Activated T-helper 1 cell treated with Interleukin-2 at 50 U/mL for 16 hours (primary cell): ENCODE measurements around the gene CBX2.

Source experiments
- DNase-seq: peaks from one replicate; pipeline ENCODE4 v3.0.0-alpha.2; 2020; ENCODE audit warnings: low read depth

CBX2 gene

DNA sequence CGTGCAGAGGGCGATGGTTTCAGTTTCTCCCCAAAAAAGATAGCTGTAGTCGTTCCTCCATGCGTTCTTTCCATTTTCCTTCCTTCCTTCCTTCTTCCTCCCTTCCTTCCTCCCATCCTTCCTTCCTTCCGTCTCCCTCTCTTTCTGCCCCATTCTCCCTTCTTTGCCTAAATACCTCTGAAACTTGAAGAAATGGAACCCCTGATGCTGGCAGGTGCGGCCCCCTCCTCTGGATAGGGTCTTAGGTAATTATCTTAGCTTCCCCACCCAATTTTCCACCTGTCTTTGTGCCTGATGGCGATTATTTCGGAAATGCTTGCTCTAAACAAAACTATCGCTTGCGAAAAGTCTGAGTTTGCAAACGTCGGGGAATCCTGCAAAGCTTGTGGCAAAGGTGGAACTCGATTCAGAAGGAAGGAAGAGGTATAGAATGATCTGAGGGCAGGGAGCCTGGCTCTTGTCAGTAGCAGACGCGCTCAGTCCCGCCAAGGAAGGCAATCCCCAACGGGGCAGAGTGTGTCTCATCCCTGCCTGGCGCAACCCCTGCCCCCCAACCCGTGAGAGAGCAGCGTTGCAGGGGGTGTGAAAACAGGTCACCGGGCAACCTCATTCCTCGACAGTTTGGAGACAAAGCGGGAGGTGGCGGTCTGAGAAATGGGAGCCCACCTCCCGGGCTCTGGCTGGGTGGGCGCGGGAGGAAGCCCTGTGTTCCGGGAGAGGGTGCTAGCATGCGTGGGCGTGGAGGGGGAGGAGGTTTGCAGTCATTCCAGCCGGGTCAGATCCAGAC is 21.8 kb downstream of the CBX2 start:
- DNase-seq = no peak

DNA sequence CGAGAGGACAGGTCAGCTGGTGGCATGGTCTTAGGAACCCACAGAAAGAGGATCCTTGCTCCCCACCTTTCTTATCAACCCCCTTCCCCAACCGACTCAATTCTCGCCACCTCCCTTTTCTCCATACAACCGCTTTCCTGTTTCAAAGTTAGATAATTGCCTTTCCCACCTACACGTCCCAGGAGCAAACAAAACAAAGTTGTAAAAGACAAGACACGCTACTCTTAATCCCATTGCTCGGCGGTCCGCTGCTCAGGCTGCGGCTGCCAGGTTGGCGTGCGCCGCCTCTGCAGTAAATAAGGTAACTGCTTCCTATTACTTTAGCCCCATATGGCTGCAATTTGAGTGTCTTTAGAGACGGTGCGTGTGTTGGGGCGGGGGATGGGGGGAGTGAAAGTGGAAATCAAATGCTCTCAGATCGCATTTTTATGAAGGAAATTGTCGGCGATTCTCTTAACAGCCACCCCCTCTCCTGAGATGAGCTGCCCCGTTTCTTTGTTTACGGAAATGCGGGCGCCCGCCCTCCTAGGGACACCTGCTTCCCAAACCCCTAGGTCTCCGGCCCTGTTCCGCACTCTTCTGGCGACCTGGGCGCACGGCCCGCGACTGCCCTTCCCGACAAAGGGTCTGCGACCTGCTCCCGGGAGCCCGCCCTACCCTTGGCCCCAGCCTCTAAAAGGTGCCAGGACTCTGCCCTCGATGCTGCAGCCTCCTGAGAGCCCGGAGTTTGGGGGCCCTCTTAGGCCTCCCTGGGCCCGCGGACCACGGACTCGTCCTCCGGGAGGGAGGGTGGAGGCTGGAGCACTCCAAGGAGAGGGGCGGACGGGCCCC is 22.6 kb downstream of the CBX2 start:
- DNase-seq = no peak

DNA sequence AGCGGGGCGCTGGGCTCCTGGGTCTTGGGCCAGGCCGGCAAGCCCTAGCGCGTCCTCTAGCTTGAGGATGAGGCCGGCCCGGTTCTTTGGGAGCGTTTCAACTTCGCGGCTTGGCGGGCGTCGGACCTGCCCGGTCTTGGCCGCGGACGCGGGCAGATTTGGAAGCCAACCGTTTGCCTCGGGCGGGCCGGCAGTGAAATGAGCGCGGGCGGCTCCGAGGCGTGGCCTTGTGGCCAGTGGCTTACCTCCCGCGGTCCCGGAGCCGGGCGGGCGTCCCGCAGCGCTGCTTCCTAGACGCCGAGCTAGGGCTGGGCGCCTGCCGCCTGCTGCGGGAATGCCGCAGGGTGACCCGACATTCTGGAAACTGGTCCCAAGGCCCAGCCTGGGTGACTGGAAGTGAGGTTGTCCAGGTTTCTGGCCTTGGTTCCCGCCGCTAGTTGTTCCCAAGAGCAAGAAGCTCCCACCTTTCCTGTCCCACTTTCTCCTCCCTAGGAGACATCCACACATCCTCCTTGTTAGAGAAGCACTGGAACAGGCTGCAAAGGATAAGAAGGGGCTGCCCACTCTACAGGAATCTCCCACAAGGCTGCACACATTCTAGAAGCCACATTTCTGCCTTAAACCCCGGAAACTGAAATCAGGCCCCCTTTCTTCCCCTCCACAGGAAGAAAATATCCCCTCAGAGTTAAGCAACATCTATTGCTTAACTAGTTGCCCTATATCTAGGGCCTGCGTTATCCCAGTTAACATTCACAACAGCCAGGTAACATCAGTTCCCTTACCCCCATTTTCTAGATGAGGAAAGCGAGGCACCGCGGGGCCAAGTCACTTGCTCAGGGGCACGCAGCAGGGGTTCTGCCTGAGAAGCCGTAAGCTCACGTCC is 23.4 kb downstream of the CBX2 start:
- no peak for DNase-seq

DNA sequence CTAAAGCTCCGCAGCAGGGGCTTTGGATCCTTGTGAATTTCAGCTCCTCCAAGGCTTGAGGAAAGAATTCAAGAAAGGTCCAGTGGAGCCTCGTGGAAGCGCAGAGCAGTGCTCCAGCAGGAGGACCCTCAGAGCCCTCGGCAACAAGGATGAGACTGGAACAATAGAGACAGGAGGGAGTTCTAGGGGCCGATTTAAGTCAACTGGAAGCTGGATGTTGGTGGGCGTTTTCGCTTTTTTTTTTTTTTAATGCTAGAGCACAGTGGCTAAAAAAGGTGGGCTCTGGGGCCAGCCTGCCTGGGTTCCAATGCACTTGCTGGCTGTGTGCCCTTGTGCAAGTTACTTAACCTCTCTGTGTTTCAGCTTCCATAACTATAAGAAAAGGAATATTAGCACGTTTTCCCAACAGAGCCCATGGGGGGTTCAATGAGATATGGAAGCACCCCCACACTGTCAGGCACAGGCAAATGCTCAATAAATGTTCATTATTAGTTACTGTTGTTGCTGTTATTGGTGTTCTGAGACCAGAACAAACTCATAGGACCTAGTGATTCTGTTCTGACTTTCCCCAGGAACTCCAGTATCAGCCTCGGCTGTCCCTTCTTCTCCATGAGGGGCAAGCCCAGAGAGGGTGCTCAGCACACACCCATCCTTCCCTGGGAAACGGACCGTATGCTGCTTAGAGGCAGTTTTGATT is 24.2 kb downstream of the CBX2 start:
- DNase-seq = no peak

DNA sequence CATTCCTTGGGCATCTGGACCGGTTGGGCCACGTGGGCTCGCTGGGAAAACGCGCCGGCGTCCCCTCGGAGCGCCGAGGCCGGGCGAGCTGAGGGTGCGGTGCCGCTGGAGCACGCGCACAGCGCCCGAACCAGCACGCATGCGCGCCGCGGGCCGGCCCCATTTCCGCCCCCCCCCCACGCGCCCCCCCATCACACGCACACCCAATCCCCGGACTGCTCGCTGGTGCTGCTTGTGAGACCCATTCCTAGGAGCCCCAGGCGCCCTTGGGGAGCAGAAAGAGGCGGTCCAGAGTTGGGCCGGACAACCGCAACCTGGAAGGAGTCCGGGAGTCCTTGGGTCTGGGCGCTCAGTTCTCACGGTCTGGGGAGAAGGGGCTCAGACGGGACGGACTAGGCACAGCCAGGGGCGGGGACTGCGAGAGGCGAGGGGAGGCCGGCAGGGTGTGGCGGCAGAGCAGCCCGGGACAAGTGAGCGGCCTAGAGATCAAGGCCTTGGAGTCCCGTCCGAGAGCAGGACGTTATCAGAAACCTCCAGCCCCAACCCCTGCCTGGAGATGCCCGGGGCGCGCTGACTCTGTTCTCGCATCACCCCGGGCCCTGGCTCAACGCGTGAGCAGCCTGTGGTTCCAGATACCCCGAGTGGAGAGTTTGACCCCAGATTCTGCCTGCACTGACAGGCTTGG is 24.9 kb downstream of the CBX2 start:
- no peak for DNase-seq

DNA sequence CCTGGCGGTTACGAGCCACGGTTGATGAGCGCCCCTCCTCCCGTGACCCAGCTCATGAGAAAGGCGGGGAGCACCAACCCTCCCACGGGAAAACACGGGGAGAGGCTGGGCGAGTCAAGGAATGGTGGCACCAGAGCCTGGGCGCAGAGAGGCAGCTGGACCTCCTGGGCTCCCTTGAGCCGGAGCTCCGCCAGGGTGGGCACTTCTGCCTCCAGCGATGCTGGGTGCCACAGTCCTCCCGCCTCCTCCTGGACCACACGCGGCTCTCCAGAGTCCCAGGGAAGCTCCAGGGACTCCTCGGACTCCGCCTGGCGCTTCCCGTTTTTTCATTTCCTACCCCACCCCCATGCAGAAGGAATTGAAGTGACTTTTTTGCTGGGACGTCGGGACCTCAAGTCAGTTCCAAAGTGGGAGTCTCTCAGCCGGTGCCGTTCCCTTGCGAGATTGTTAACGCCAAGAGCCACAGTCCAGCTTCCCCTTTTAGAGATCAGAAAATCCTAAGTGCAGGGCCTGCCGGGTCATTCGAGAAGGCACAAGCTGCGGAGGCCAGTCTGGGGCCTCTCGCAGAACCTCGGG is 25.6 kb downstream of the CBX2 start:
- DNase-seq = no peak

DNA sequence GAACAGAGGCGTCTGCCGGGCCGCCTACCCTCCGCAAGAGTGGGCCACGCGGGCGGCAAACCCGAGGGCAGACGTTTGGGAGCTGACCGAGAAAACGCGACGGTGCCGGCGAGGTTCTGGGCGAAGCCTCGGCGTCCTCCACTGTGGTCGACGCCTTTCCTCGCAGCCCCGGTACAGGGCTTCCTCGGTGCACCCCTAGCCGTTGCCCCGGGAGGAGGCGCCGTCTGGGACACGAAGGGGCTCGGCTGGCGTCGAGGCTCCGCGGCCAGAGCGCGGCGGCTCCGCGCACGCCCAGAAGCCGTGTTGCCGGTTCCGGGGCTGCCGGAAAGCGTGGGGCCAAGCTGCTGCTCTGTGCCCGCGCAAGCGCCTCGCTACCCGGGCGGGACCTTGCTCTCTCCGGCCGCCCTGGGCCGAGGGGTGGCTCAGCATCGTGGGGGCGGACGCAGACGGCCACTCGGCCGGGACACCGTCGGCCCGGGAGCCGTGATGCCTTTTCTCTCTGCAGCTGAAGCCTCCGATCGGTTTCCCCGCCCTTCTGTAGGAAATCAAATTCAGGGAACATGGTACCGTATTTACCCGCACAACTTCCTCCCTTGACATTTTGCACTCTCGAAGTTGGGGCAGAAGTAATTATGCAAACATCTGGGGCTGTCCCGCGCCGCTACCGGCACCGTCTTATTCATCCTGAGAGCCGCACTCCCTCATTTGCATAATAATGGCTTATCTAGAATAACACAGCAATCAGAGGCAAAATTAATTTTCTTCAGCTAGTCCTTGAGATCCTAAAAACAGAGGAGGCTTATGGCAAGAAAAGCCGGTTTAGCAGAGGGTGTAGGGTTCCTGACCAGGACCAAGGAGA is 26.3 kb downstream of the CBX2 start:
- DNase-seq = no peak

DNA sequence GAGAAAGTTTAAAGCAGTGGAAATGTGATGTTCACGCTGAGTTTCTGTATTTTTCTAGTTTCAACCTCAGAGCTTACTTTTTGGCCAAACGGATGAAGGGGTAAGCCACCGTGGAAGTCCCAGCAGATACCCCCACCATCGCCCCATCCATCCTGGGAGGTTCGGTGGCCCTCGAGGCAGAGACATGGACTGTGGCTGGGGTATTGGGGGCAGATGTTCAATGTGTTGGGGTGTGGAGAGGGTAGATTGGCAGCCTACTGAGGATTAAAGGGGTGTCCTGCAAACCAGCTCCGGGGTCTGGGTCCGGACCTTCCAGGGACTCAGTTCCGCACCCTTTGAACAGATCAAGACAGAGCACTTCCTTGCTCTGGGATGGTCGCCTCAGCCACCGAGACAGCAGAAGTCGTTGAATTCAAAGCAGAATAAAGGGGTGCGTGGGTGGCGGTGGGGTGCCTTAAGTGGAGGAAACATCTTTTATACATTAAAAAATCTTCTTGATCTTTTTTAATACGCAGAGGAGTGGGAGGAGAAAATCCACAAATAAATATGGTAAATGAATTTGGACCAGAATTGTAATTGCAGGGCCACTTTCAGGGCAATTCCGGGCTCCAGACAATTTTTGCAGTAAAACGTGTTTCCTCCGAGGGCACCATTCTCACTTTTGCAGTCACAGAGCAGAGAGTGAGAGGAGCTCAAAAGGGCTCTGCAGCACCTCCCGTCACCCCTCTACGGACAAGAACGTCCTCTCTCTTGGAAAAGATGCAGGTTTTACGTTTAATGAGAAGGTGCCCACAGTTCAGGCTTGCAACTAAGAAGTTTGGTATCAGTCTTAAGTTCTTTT is 27.1 kb downstream of the CBX2 start:
- DNase-seq = no peak

DNA sequence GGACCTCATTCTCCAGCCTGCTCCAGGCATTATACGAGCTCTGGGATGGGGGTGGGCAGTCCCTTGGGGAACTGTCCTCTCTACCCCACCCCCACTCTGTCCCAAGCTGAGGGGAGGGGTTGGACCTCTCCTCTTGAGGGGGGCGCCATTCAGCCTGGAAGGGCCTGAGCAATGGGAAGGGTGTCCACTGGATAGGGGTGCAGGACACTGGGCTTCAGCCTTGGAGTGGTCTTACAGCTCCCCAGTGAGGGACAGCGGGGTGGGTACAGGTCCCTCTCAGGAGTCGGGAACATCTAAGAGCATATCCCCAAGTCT is 28.5 kb downstream of the CBX2 start:
- DNase-seq = no peak

DNA sequence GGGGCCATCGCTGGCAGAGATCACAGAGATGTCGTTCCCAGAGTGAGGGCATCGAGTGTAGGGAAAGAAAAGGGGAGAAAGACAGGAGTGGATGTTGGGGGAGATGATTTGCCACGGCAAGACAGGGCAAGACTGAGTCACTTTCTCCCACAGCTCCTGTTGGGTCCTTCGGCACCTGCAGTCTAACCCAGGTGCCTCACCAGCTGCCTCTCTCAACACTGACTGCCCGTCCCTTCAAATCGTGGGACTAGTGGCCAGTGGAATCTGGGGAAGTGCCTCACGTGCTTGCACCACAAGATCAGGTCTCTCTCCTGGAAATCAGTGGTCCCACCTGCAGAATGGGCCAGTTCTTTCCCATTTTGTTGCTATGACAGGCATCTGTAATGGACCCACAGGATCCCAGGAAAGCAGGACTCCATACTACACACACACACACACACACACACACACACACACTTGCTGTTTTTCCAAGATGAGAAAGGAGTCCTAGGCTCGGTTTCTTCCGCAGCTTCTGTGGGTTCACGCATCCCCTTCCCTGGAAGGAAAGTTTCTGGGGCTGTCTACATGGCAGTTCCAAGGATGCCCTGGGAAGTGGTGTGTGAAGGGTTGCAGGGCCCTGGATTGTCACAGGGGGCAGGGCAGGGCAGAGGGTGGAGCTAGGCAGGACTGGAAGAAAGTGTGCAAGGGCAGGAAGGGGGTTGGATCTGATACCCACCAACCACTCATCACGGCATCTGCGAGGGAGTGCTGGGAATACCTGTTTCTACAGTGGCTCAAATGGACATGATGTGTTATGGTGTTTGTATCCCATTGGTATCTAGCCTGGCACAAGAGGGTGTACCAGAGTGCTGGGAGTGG is 29.1 kb downstream of the CBX2 start:
- no peak for DNase-seq

DNA sequence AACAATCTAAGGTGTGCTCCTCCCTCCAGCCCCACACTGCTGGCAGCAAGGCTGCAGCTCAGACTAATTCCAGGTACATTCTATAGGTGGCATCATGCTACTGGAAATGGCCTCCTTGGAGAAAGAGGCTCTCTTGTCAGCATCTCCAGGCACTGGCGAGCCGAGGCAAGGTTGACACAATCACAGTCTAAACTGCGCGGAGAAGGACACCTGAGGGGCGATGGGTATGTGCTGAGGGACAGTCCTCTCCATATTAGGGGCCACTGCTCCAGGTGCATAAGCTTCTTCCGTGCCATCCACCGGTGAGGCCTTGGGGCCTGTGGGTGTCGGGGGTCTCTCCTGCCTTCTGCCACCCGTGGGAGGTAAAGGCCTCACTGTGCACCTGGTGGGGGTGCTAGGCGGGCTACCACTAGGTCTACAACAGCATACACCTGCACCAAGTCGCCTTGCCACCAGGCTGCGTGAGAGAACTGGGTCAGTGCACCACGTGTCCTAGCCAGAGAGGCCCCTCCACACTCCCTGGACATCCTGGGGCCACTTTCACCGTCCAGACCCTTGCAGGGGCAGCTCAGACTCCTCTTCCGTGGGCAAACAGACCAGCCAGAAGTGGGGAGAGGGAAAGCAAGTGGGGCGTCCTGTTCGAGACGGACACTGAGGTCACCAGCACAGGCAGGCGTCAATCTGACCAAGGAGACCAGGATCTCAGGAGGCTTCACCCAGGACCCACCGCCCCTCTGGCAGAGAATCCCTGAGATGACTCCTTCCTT is 31.0 kb downstream of the CBX2 start:
- no peak for DNase-seq

DNA sequence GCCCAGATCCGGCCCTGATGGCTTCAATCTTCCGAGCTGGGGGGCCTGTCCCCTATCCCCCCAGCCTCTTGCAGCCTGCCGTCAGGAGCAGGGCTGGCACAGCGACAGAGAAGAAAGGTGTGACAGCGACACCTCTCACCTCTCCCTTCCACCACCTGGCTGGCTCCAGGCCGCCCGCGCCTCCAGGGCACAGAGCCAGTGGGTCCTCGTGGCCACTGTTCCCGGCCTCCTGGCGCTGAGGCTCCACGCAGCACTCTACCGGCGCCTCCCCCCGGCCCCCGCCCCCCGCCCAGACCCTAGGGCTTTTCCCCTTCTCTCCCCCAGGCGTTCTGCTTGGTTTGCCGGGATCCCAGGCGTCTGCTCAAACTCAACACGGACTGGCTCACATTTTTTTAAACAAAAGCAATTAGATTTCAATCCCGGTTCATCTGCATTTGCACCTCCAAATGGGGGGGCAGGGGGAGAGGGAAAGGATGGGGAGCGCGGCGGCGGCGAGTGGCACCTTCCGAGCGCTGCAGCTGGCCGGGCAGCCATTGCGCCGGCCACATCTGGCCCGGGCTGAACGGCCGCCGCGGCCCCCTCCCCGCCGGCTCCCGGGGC is 31.7 kb downstream of the CBX2 start:
- no peak for DNase-seq

DNA sequence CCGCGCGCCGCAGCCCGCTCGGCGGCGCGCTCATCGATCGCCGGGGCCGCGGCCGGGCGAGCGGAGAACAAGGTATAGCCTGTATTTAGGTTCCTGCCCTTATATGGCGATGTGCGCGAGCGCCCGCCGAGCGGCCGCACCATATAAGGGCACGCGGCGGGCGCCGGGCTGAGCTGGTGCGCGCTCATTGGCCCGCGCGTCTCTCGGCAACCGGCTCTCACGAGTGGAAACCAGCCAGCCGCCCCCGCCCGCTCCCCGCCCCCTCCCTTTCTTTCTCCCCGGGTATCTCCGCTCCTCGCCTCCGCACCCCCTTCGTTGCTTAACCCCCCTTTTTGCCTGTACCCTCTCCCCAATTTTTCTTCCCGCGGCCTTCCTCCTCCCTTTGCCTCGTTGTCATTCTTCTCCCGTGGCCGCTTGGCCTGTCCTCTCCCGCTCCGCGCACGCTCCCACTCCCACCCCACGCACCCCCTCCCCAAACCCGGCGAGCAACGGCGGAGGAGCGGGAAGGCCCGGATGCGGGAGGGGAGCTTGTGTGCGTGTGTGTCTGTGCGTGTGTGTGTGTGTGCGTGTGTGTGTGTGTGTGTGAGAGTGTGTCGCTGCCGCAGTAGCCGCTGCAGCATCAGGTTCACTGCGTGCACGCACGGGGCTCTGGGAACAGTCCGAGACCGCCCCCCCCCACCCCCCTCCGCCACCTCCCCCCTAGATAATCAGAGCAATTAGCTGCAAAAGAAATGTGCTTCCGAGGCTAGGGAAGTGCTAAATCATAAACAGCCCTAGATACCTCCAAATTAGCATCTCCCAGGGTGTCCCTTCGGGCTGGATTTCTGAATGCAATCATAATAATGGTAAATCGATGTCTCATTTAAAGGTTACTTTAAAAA is 32.4 kb downstream of the CBX2 start:
- DNase-seq = peak; percentile 60

DNA sequence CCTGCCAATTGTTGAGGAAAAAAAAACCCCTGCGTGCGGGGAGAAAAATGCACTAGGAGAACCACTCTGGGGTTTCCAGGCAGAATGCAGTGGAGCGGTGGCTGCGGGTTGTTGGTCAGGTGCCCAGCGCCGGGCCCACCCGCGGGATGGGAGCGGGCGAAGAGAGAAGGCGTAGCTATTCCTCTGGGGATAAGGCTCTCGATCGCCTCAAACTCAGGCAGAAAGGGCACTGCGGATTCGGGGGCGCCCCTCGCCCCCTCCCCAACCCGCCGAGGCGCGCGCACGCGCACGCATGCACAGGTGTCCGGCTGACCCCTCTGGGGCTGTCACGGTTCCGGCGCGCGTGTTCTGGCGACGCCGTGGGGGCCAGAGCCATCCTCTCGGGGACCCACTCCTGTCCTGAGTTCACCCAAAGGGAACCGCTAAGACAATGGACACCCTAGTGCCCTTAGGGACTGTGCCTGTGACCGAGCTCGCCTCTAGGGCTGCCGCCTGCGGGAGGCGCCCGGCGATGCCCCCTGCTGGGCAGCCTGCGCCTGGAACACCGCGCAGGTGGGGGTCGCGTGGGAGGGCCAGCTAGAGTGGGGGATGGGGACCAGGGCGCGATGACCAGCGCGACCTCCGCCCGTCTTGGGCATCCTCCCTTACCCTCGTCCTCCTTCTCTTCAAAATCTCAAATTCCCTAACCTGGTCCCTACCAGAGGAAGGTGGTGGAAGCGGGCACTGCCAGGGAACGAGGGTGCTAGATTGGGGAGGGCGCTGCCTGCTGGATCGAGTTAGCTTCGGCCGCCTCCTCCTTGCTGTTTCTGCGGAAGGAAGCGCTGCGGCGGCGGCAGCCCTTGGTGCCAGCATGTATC is 33.3 kb downstream of the CBX2 start:
- no peak for DNase-seq

DNA sequence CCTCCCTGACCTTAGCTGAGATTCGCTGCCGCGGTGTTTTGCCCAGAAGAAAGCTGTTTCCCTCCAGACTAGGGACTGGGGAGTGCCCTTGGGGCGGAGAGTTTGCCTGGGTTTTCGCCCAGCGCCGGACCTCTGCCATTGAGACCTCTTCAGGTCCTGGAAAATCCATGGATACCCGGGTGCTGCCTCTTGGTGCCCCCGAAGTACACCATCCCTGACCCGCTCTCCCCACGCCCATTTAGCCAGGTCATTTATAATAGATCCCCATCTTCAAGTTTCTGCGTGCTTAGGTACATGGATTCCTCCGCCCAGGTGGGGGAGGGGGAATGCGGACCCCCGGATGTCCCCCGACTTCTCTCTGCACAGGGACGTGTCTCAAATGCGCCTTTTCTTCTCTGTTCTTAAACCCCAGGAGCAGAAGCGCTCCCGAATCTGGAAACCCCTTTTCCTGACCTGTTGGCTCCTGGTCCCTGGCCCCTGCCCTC is 34.0 kb downstream of the CBX2 start:
- no peak for DNase-seq
